Neural progenitor cell (in vitro differentiated cells): ENCODE measurements around the gene MAD1L1. TPM values are rescaled to one million over a fixed set of nuclear protein-coding genes. Genes with fewer than 3 reads are reported as not detected.

ENCODE experiments used
- DNase-seq: peaks from one replicate; pipeline ENCODE4 v3.0.0-alpha.2; 2016; ENCODE audit warnings: low spot score
- H2AFZ ChIP-seq: fragments of 200-600 bp; sonication (generic); replicated peaks from 2 replicates; pipeline ENCODE4 v1.6.1; 2016; ENCODE audit warnings: antibody characterized with exemption
- H3F3A ChIP-seq: fragments of 200-600 bp; sonication (generic); 2 replicates; pipeline ENCODE4 v1.6.1; 2016; ENCODE audit warnings: antibody characterized with exemption, low read depth
- H3K27ac ChIP-seq: fragments of 200-600 bp; sonication (generic); 2 replicates; pipeline ENCODE4 v1.5.1; 2016; ENCODE audit warnings: mild to moderate bottlenecking
- H3K27me3 ChIP-seq: fragments of 200-600 bp; sonication (generic); 2 replicates; pipeline ENCODE4 v1.6.1; 2016; ENCODE audit warnings: mild to moderate bottlenecking, moderate library complexity
- H3K36me3 ChIP-seq: fragments of 200-600 bp; sonication (generic); 2 replicates; pipeline ENCODE4 v1.5.1; 2016
- H3K4me1 ChIP-seq: fragments of 200-600 bp; sonication (generic); 2 replicates; pipeline ENCODE4 v1.6.1; 2016; ENCODE audit warnings: mixed run types
- H3K4me2 ChIP-seq: fragments of 200-600 bp; sonication (generic); 2 replicates; pipeline ENCODE4 v1.6.1; 2016
- H3K4me3 ChIP-seq: fragments of 200-600 bp; sonication (generic); 2 replicates; pipeline ENCODE4 v1.5.1; 2016
- H3K79me2 ChIP-seq: fragments of 200-600 bp; sonication (generic); 2 replicates; pipeline ENCODE4 v1.6.1; 2016; ENCODE audit warnings: low read depth
- H3K9ac ChIP-seq: fragments of 200-600 bp; sonication (generic); 2 replicates; pipeline ENCODE4 v1.6.1; 2016
- H3K9me3 ChIP-seq: fragments of 200-600 bp; sonication (generic); 2 replicates; pipeline ENCODE4 v1.5.1; 2016; ENCODE audit warnings: low read depth
- H4K20me1 ChIP-seq: fragments of 200-600 bp; sonication (generic); 2 replicates; pipeline ENCODE4 v1.6.1; 2016; ENCODE audit warnings: low read depth
- H3K27ac Mint-ChIP-seq: 3 replicates; pipeline ENCODE4 v1.8.0; 2021; ENCODE audit warnings: mixed read lengths
- H3K27me3 Mint-ChIP-seq: 2 replicates; pipeline ENCODE4 v1.8.0; 2022; ENCODE audit warnings: low read depth, mild to moderate bottlenecking, inconsistent platforms, moderate library complexity, mixed read lengths; ENCODE audit not compliant: insufficient read depth
- H3K36me3 Mint-ChIP-seq: 3 replicates; pipeline ENCODE4 v1.8.0; 2021; ENCODE audit warnings: mixed read lengths
- H3K4me1 Mint-ChIP-seq: 3 replicates; pipeline ENCODE4 v1.8.0; 2021; ENCODE audit warnings: mixed read lengths
- H3K4me3 Mint-ChIP-seq: 3 replicates; pipeline ENCODE4 v1.8.0; 2021; ENCODE audit warnings: mild to moderate bottlenecking, moderate library complexity, mixed read lengths
- H3K9me3 Mint-ChIP-seq: 3 replicates; pipeline ENCODE4 v1.8.0; 2020; ENCODE audit warnings: mixed read lengths
- CTCF ChIP-seq: fragments of 200-600 bp; sonication (generic); IDR thresholded peaks from 2 replicates; pipeline ENCODE4 v1.5.1; 2017; ENCODE audit warnings: antibody characterized with exemption, mild to moderate bottlenecking
- EZH2 ChIP-seq: fragments of 200-600 bp; sonication (generic); IDR thresholded peaks from 2 replicates; pipeline ENCODE4 v1.6.1; 2017; ENCODE audit warnings: antibody characterized with exemption, mild to moderate bottlenecking, moderate library complexity
- EZH2phosphoT487 ChIP-seq: fragments of 200-600 bp; sonication (generic); IDR thresholded peaks from 2 replicates; pipeline ENCODE4 v1.6.1; 2017; ENCODE audit warnings: antibody characterized with exemption
- total RNA-seq: library from RNA; depleted of rRNA; stranded (reverse); fragments of >200 nt; gene quantifications from 2 replicates; pipeline ENCODE4 v1.2.3, GENCODE V29; 2015; ENCODE audit warnings: low replicate concordance

The MAD1L1 gene
- total RNA-seq, 1 donor from 2014 or later, result 23.7 TPM

GRCh38 chr7:1993776-1994740, 238.7 kb downstream of the MAD1L1 start:
- H3K36me3 Mint-ChIP-seq, result no peaks in the 10 kb centered on the region
- no peak overlapping the region for H3K4me2 ChIP-seq
- H3K27me3 Mint-ChIP-seq, result peaks cover 2% of the 10 kb centered on the region
- peaks cover 19% of the 10 kb centered on the region for H3K4me1 Mint-ChIP-seq
- H3K9me3 ChIP-seq, result no peaks in the 10 kb centered on the region
- no peak for TF ChIP-seq EZH2phosphoT487
- no peak for TF ChIP-seq CTCF
- no peak for TF ChIP-seq EZH2
- H3K9me3 Mint-ChIP-seq, result no peaks in the 10 kb centered on the region
- no peak overlapping the region for H3K9ac ChIP-seq
- no peak overlapping the region for H2AFZ ChIP-seq
- H3K36me3 ChIP-seq, result no peaks in the 10 kb centered on the region
- H3K4me3 ChIP-seq, result no peak overlapping the region
- no peak overlapping the region for H3K27ac ChIP-seq
- no peak for DNase-seq
- peak overlapping the region; percentile 90 for H3K27ac Mint-ChIP-seq
- no peaks in the 10 kb centered on the region for H3K79me2 ChIP-seq
- H3K4me1 ChIP-seq, result peaks cover 25% of the 10 kb centered on the region
- peaks cover 13% of the 10 kb centered on the region for H4K20me1 ChIP-seq
- H3K27me3 ChIP-seq, result no peaks in the 10 kb centered on the region
- H3F3A ChIP-seq, result no peaks in the 10 kb centered on the region
- H3K4me3 Mint-ChIP-seq, result no peak overlapping the region

- no peaks in the 10 kb centered on the region for H3F3A ChIP-seq
- Mint-ChIP-seq H3K27me3 (peaks cover 2% of the 10 kb centered on the region), H3K9me3 (no peaks in the 10 kb centered on the region), H3K4me1 (peaks cover 17% of the 10 kb centered on the region), H3K36me3 (no peaks in the 10 kb centered on the region), H3K4me3 (no peak overlapping the region), H3K27ac (no peak overlapping the region)
- peaks cover 13% of the 10 kb centered on the region for H4K20me1 ChIP-seq
- no peaks in the 10 kb centered on the region for H3K36me3 ChIP-seq
- no peak for TF ChIP-seq EZH2phosphoT487
- TF ChIP-seq EZH2, result no peak
- TF ChIP-seq CTCF, result no peak
- H3K27ac ChIP-seq, result no peak overlapping the region
- H3K9me3 ChIP-seq, result no peaks in the 10 kb centered on the region
- H3K4me3 ChIP-seq, result no peak overlapping the region
- no peak overlapping the region for H3K4me2 ChIP-seq
- DNase-seq, result no peak
- H3K4me1 ChIP-seq, result peaks cover 24% of the 10 kb centered on the region
- no peak overlapping the region for H3K9ac ChIP-seq
- H3K27me3 ChIP-seq, result no peaks in the 10 kb centered on the region
- no peaks in the 10 kb centered on the region for H3K79me2 ChIP-seq
- no peak overlapping the region for H2AFZ ChIP-seq
Observed at GRCh38 chr7:1993031-1993695, 239.6 kb downstream of the MAD1L1 start.

GRCh38 chr7:1992554-1992953, 240.2 kb downstream of the MAD1L1 start:
- no peaks in the 10 kb centered on the region for H3F3A ChIP-seq
- H3K27ac ChIP-seq, result peak overlapping the region; percentile 20
- H3K27me3 ChIP-seq, result no peaks in the 10 kb centered on the region
- no peak overlapping the region for H3K27ac Mint-ChIP-seq
- no peak overlapping the region for H2AFZ ChIP-seq
- no peak overlapping the region for H3K4me3 Mint-ChIP-seq
- peaks cover 2% of the 10 kb centered on the region for H3K27me3 Mint-ChIP-seq
- no peaks in the 10 kb centered on the region for H3K36me3 Mint-ChIP-seq
- no peaks in the 10 kb centered on the region for H3K79me2 ChIP-seq
- H3K4me3 ChIP-seq, result no peak overlapping the region
- peaks cover 18% of the 10 kb centered on the region for H3K4me1 ChIP-seq
- peaks cover 13% of the 10 kb centered on the region for H4K20me1 ChIP-seq
- TF ChIP-seq CTCF, result no peak
- TF ChIP-seq EZH2phosphoT487, result no peak
- no peak for TF ChIP-seq EZH2
- no peak overlapping the region for H3K4me2 ChIP-seq
- H3K9ac ChIP-seq, result no peak overlapping the region
- peaks cover 17% of the 10 kb centered on the region for H3K4me1 Mint-ChIP-seq
- H3K9me3 Mint-ChIP-seq, result no peaks in the 10 kb centered on the region
- no peak for DNase-seq
- no peaks in the 10 kb centered on the region for H3K36me3 ChIP-seq
- no peaks in the 10 kb centered on the region for H3K9me3 ChIP-seq
